GM12878 (cell line): ENCODE results near the gene RNF31. TPM values are rescaled to one million over a fixed set of nuclear protein-coding genes. Genes with fewer than 3 reads are reported as not detected.

ENCODE experiments used
- ATAC-seq: fragments of 200-7000 bp; cut with Tn5 transposase; 3 replicates; pipeline ENCODE4 v1.9.1; 2020; ENCODE audit warnings: mild to moderate bottlenecking, moderate library complexity
- BruUV-seq: library from RNA; stranded (reverse); fragments of 400-500 nt; replicated peaks from 2 replicates; lab custom pipeline; 2021; lab: Mats Ljungman, UMichigan
- CTCF ChIA-PET: fragments of 300-600 bp; sonication (Branson Sonifier 250); formaldehyde crosslinking; extraction: SDS; loops from one replicate; lab custom pipeline; 2021; ENCODE audit warnings: inconsistent platforms; lab: Yijun Ruan, JAX
- POLR2A ChIA-PET: fragments of 350-600 bp; formaldehyde crosslinking; extraction: SDS; loops from one replicate; lab custom pipeline; 2021; ENCODE audit warnings: inconsistent platforms; lab: Charles Lee
- RAD21 ChIA-PET: fragments of 300-600 bp; sonication (Branson Sonifier 250); formaldehyde crosslinking; loops from one replicate; lab custom pipeline; 2023; ENCODE audit warnings: antibody characterized with exemption; ENCODE audit not compliant: unreplicated experiment; lab: Charles Lee
- SMC1A ChIA-PET: fragments of 300-600 bp; sonication (Branson Sonifier 250); formaldehyde crosslinking; loops from one replicate; lab custom pipeline; 2023; ENCODE audit not compliant: unreplicated experiment, uncharacterized antibody; lab: Charles Lee
- DNase-seq: peaks from one replicate; pipeline ENCODE4 v3.0.0-alpha.2; 2011; ENCODE audit warnings: low read depth, low spot score
- FAIRE-seq: peaks from 3 replicates; lab custom pipeline; 2011; peaks lifted over from hg19 to GRCh38; lab: Jason Lieb, UNC
- H2AFZ ChIP-seq: 2 replicates; pipeline ENCODE4 v1.6.0; 2011; ENCODE audit warnings: low read depth, low read length, control low read depth; ENCODE audit not compliant: control insufficient read depth
- H3K27ac ChIP-seq: 2 replicates; pipeline ENCODE4 v1.5.1; 2011; ENCODE audit warnings: control low read depth; ENCODE audit not compliant: control insufficient read depth, insufficient read depth
- H3K27me3 ChIP-seq, 2 experiments: replicated peaks in 1 of 2; 2 replicates each; pipeline versions ENCODE4 v1.6.0 to v1.6.1; 2011; ENCODE audit warnings: low read length in 1 of 2; ENCODE audit not compliant: control insufficient read depth in 2 of 2, insufficient read depth in 2 of 2
- H3K36me3 ChIP-seq, 2 experiments: 2 replicates each; pipeline ENCODE4 v1.5.1; 2011; ENCODE audit warnings: low read length in 1 of 2; ENCODE audit not compliant: control insufficient read depth in 2 of 2, insufficient read depth in 2 of 2
- H3K4me1 ChIP-seq: 2 replicates; pipeline ENCODE4 v1.6.1; 2011; ENCODE audit warnings: mild to moderate bottlenecking, low read length, moderate library complexity, mixed read lengths; ENCODE audit not compliant: control insufficient read depth, insufficient read depth
- H3K4me2 ChIP-seq: 2 replicates; pipeline ENCODE4 v1.6.0; 2011; ENCODE audit warnings: control low read depth; ENCODE audit not compliant: control insufficient read depth, insufficient read depth
- H3K4me3 ChIP-seq: fragments of 200-600 bp; sonication (generic); 2 replicates; pipeline ENCODE4 v1.5.1; 2016
- H3K79me2 ChIP-seq: 2 replicates; pipeline ENCODE4 v1.6.0; 2011; ENCODE audit warnings: low read length; ENCODE audit not compliant: control insufficient read depth, insufficient read depth
- H3K9ac ChIP-seq: 2 replicates; pipeline ENCODE4 v1.8.0; 2011; ENCODE audit warnings: low read length, control low read depth, mixed read lengths; ENCODE audit not compliant: control insufficient read depth, insufficient read depth
- H3K9me3 ChIP-seq: replicated peaks from 3 replicates; pipeline ENCODE4 v1.5.1; 2011; ENCODE audit warnings: mild to moderate bottlenecking, low read length; ENCODE audit not compliant: control insufficient read depth, insufficient read depth
- H4K20me1 ChIP-seq: 2 replicates; pipeline ENCODE4 v1.6.0; 2011; ENCODE audit not compliant: control insufficient read depth, insufficient read depth
- BRCA1 ChIP-seq: IDR thresholded peaks from 2 replicates; pipeline ENCODE4 v1.6.1; 2011; ENCODE audit warnings: low read depth, low read length, improper control_type of control experiment
- CREB1 ChIP-seq: IDR thresholded peaks from 2 replicates; pipeline ENCODE4 v1.6.1; 2012; ENCODE audit warnings: low read depth, mild to moderate bottlenecking, inconsistent platforms
- ESRRA ChIP-seq: IDR thresholded peaks from 2 replicates; pipeline ENCODE4 v1.6.1; 2012; ENCODE audit warnings: mild to moderate bottlenecking, low read length, improper control_type of control experiment
- EZH2 ChIP-seq: IDR thresholded peaks from 2 replicates; pipeline ENCODE4 v1.6.1; 2012; ENCODE audit warnings: low read depth, mild to moderate bottlenecking, control low read depth, inconsistent platforms, low read length, borderline replicate concordance; ENCODE audit not compliant: control insufficient read depth
- FOS ChIP-seq: IDR thresholded peaks from 3 replicates; pipeline ENCODE4 v1.6.1; 2011; ENCODE audit warnings: borderline replicate concordance; ENCODE audit not compliant: insufficient read length; ENCODE audit errors: extremely low read depth
- GABPA ChIP-seq: IDR thresholded peaks from 2 replicates; pipeline ENCODE4 v1.6.1; 2014; ENCODE audit warnings: antibody characterized with exemption, low read depth, mild to moderate bottlenecking, inconsistent platforms
- HCFC1 ChIP-seq: fragments of 150-350 bp; IDR thresholded peaks from 2 replicates; pipeline ENCODE4 v1.6.1; 2014; ENCODE audit warnings: low read length
- KDM1A ChIP-seq: fragments of 200-600 bp; sonication (generic); IDR thresholded peaks from 2 replicates; pipeline ENCODE4 v1.6.1; 2016; ENCODE audit warnings: borderline replicate concordance
- NFXL1 ChIP-seq: fragments of 450-650 bp; IDR thresholded peaks from 2 replicates; pipeline ENCODE4 v1.6.1; 2017; ENCODE audit warnings: antibody characterized with exemption, mild to moderate bottlenecking, borderline replicate concordance
- RAD51 ChIP-seq: fragments of 450-650 bp; IDR thresholded peaks from 2 replicates; pipeline ENCODE4 v1.6.1; 2016; ENCODE audit warnings: moderate library complexity, mild to moderate bottlenecking, inconsistent platforms
- WGBS: methylation state at CpG from one replicate; pipeline ENCODE4 v1.1.6; 2016; ENCODE audit warnings: low lambda C conversion rate; ENCODE audit not compliant: insufficient replicate concordance, insufficient coverage; ENCODE audit errors: missing lambda C conversion rate; 5-methylcytosine and 5-hydroxymethylcytosine counted together
- in situ Hi-C: fragments of 300-500 bp; cut with MboI; formaldehyde crosslinking; loops from 9 replicates; pipeline ENCODE4 v1.14.3; 2018; ENCODE audit warnings: mixed read lengths
- intact Hi-C: fragments of 100-400 bp; cut with micrococcal nuclease; formaldehyde crosslinking; loops from one replicate; pipeline ENCODE4 v1.14.2; 2022; ENCODE audit not compliant: unreplicated experiment
- polyA plus RNA-seq, 11 experiments: library from polyadenylated mRNA; depleted of rRNA in 4 of 11; unstranded in 6 of 11; stranded (reverse) in 5 of 11; fragments of >200 nt; fragmentation: Nextera tagmentation in 4 of 11; fragmentation: Illumina TruSeq in 1 of 11; extraction: Ambion mirVana in 4 of 11; extraction: Trizol in 1 of 11; gene quantifications; 1 replicate in 1 of 11; 2 replicates in 10 of 11; pipeline versions ENCODE4 v1.2.1 to v1.2.3, GENCODE V29; 2011 to 2016; ENCODE audit warnings: inconsistent platforms in 2 of 11, missing spikeins in 2 of 11, low read depth in 1 of 11
- total RNA-seq, 4 experiments: library from RNA; depleted of rRNA in 3 of 4; stranded (reverse); fragments of >200 nt in 3 of 4; fragmentation: Illumina TruSeq in 1 of 4; extraction: Trizol in 1 of 4; gene quantifications; 2 replicates each; pipeline versions ENCODE4 v1.2.1 to v1.2.3, GENCODE V29; 2013 to 2021
- TF ChIP-seq, protein P1 (sequence below): IDR thresholded peaks from 2 replicates; pipeline ENCODE4 v1.6.1; 2011; ENCODE audit warnings: mild to moderate bottlenecking, low read depth, low read length, moderate library complexity; ENCODE audit not compliant: insufficient replicate concordance
- TF ChIP-seq, protein P2 (sequence below): IDR thresholded peaks from 2 replicates; pipeline ENCODE4 v1.6.1; 2012; ENCODE audit warnings: low read length, inconsistent platforms
- TF ChIP-seq, protein P3 (sequence below): fragments of 450-650 bp; conservative IDR thresholded peaks from 2 replicates; pipeline ENCODE4 v1.6.1; 2017; ENCODE audit warnings: mild to moderate bottlenecking, moderate library complexity

The RNF31 gene
- total and polyA plus RNA-seq, 10 of the 15 experiments (the other 5 are each of a cell fraction or from before 2014, with no cell fraction given) = 8.5 to 92.7 (median 52.0) TPM

DNA sequence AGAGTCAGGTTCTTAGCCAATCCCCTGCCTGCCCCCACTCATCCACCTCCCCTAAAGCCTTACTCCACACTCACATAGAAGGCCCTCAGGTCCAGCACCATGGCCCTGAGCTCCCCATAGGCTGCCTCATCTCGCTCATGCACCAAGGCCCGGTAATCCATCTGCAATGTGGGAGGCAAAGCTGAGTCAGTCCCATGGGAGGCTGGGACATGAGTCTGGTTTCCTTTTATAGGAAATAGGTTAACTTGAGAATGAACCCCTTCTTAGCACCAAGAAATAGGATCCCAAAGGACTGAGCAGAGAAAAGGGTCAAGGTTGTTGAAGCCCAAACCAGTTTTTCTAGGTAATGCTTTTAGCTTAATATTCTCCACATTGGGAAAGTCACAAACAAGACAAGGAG is 3.8 kb upstream of the RNF31 start:
- RAD21 ChIA-PET = interaction anchor here (0.8 to 0.9 kb wide), 2 partner anchors 29 to 35 kb away, joined by 4 to 5 read pairs; partner anchors contain the start of genes DCAF11 and NRL
- in situ Hi-C loops = no loop called here
- H3K27me3 ChIP-seq = no peaks in the 10 kb centered on the region
- WGBS = 50% methylated on average over 2 of the region's 2 CpGs
- POLR2A ChIA-PET = interaction anchor here (1.0 to 2.3 kb wide), 6 partner anchors 8 to 49 kb away, joined by 3 to 10 read pairs (median 5); partner anchors contain the start of genes IRF9, PCK2 and PSME1
- peaks cover 70% of the 10 kb centered on the region for H3K79me2 ChIP-seq
- BruUV-seq = no TSS peak
- ATAC-seq (no peak), DNase-seq (no peak), FAIRE-seq (no peak)
- H3K4me1 ChIP-seq = peaks cover 24% of the 10 kb centered on the region
- no peak overlapping the region for H3K9ac ChIP-seq
- peak overlapping the region; percentile 77 for H3K4me2 ChIP-seq
- no peak overlapping the region for H2AFZ ChIP-seq
- intact Hi-C loops = no loop called here
- no peak overlapping the region; the same call in 1 of the 2 replicates for H3K27ac ChIP-seq
- TF ChIP-seq, protein P1, sequence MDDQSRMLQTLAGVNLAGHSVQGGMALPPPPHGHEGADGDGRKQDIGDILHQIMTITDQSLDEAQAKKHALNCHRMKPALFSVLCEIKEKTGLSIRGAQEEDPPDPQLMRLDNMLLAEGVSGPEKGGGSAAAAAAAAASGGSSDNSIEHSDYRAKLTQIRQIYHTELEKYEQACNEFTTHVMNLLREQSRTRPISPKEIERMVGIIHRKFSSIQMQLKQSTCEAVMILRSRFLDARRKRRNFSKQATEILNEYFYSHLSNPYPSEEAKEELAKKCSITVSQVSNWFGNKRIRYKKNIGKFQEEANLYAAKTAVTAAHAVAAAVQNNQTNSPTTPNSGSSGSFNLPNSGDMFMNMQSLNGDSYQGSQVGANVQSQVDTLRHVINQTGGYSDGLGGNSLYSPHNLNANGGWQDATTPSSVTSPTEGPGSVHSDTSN = no peak
- TF ChIP-seq HCFC1 (no peak), ESRRA (no peak), NFXL1 (no peak), KDM1A (no peak), GABPA (no peak), FOS (no peak), CREB1 (no peak), RAD51 (no peak), EZH2 (no peak), BRCA1 (no peak)
- TF ChIP-seq, protein P2, sequence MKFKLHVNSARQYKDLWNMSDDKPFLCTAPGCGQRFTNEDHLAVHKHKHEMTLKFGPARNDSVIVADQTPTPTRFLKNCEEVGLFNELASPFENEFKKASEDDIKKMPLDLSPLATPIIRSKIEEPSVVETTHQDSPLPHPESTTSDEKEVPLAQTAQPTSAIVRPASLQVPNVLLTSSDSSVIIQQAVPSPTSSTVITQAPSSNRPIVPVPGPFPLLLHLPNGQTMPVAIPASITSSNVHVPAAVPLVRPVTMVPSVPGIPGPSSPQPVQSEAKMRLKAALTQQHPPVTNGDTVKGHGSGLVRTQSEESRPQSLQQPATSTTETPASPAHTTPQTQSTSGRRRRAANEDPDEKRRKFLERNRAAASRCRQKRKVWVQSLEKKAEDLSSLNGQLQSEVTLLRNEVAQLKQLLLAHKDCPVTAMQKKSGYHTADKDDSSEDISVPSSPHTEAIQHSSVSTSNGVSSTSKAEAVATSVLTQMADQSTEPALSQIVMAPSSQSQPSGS = no peak
- TF ChIP-seq, protein P3, sequence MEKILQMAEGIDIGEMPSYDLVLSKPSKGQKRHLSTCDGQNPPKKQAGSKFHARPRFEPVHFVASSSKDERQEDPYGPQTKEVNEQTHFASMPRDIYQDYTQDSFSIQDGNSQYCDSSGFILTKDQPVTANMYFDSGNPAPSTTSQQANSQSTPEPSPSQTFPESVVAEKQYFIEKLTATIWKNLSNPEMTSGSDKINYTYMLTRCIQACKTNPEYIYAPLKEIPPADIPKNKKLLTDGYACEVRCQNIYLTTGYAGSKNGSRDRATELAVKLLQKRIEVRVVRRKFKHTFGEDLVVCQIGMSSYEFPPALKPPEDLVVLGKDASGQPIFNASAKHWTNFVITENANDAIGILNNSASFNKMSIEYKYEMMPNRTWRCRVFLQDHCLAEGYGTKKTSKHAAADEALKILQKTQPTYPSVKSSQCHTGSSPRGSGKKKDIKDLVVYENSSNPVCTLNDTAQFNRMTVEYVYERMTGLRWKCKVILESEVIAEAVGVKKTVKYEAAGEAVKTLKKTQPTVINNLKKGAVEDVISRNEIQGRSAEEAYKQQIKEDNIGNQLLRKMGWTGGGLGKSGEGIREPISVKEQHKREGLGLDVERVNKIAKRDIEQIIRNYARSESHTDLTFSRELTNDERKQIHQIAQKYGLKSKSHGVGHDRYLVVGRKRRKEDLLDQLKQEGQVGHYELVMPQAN = no peak
- SMC1A ChIA-PET = interaction anchor here (0.6 to 1.5 kb wide), 4 partner anchors 18 to 35 kb away, joined by 3 to 6 read pairs (median 4); partner anchors contain the start of gene IRF9
- H3K4me3 ChIP-seq = no peak overlapping the region
- H3K36me3 ChIP-seq = peaks cover 5 to 28% of the 10 kb centered on the region in 2 experiments
- no peaks in the 10 kb centered on the region for H3K9me3 ChIP-seq
- CTCF ChIA-PET = interaction anchor here (1.0 to 1.4 kb wide), 3 partner anchors 17 to 70 kb away, joined by 3 to 7 read pairs (median 5); partner anchors contain the start of genes CHMP4A and IRF9
- no peaks in the 10 kb centered on the region for H4K20me1 ChIP-seq
